GM23338 (cell line): ENCODE data around the gene RPH3AL. TPM values are rescaled to one million over a fixed set of nuclear protein-coding genes. Genes with fewer than 3 reads are reported as not detected.

Experiments
- ATAC-seq: fragments of 200-7000 bp; cut with Tn5 transposase; 3 replicates; pipeline ENCODE4 v1.9.1; 2020
- DNase-seq: peaks from one replicate; pipeline ENCODE4 v3.0.0-alpha.2; 2015; ENCODE audit warnings: low spot score
- H2AFZ ChIP-seq: fragments of 200-600 bp; sonication (generic); 2 replicates; pipeline ENCODE4 v1.8.0; 2016; ENCODE audit warnings: antibody characterized with exemption, mild to moderate bottlenecking, moderate library complexity
- H3F3A ChIP-seq: fragments of 200-600 bp; sonication (generic); replicated peaks from 2 replicates; pipeline ENCODE4 v1.8.0; 2017; ENCODE audit warnings: antibody characterized with exemption, mixed run types, low read depth
- H3K27ac ChIP-seq: fragments of 200-600 bp; sonication (generic); 2 replicates; pipeline ENCODE4 v1.6.1; 2016; ENCODE audit warnings: low read depth
- H3K27me3 ChIP-seq: fragments of 200-600 bp; sonication (generic); 2 replicates; pipeline ENCODE4 v1.8.0; 2016; ENCODE audit warnings: mild to moderate bottlenecking, mixed run types, moderate library complexity; ENCODE audit not compliant: insufficient read depth
- H3K36me3 ChIP-seq: fragments of 200-600 bp; sonication (generic); 2 replicates; pipeline ENCODE4 v1.8.0; 2016; ENCODE audit warnings: mild to moderate bottlenecking; ENCODE audit not compliant: insufficient read depth
- H3K4me1 ChIP-seq: fragments of 200-600 bp; sonication (generic); 2 replicates; pipeline ENCODE4 v1.8.0; 2016; ENCODE audit warnings: mild to moderate bottlenecking, moderate library complexity; ENCODE audit not compliant: insufficient read depth
- H3K4me2 ChIP-seq: fragments of 200-600 bp; sonication (generic); 2 replicates; pipeline ENCODE4 v1.7.1; 2017; ENCODE audit warnings: mixed run types
- H3K4me3 ChIP-seq: fragments of 200-600 bp; sonication (generic); 2 replicates; pipeline ENCODE4 v1.6.1; 2016; ENCODE audit warnings: mixed run types
- H3K79me2 ChIP-seq: fragments of 200-600 bp; sonication (generic); replicated peaks from 2 replicates; pipeline ENCODE4 v1.8.0; 2017; ENCODE audit warnings: mild to moderate bottlenecking; ENCODE audit not compliant: insufficient read depth
- H3K9me2 ChIP-seq: fragments of 200-600 bp; sonication (generic); 2 replicates; pipeline ENCODE4 v1.8.0; 2017; ENCODE audit not compliant: insufficient read depth
- H4K20me1 ChIP-seq: fragments of 200-600 bp; sonication (generic); replicated peaks from 2 replicates; pipeline ENCODE4 v1.8.0; 2017; ENCODE audit warnings: mild to moderate bottlenecking; ENCODE audit not compliant: insufficient read depth
- H3K27ac Mint-ChIP-seq: 2 replicates; pipeline ENCODE4 v1.8.0; 2020; ENCODE audit warnings: inconsistent platforms, mild to moderate bottlenecking, moderate library complexity, mixed read lengths
- H3K27me3 Mint-ChIP-seq: 3 replicates; pipeline ENCODE4 v1.8.0; 2022; ENCODE audit warnings: low read depth, mild to moderate bottlenecking, moderate library complexity, mixed read lengths, inconsistent platforms; ENCODE audit not compliant: insufficient read depth, poor library complexity
- H3K36me3 Mint-ChIP-seq: 3 replicates; pipeline ENCODE4 v1.8.0; 2021; ENCODE audit warnings: low read depth, mild to moderate bottlenecking, inconsistent platforms, moderate library complexity, mixed read lengths
- H3K4me1 Mint-ChIP-seq: 3 replicates; pipeline ENCODE4 v1.8.0; 2020; ENCODE audit warnings: mild to moderate bottlenecking, inconsistent platforms, mixed read lengths
- H3K4me3 Mint-ChIP-seq: 3 replicates; pipeline ENCODE4 v1.8.0; 2021; ENCODE audit warnings: moderate library complexity, mild to moderate bottlenecking, inconsistent platforms, mixed read lengths
- H3K9me3 Mint-ChIP-seq: 3 replicates; pipeline ENCODE4 v1.8.0; 2020; ENCODE audit warnings: moderate library complexity, mild to moderate bottlenecking, inconsistent platforms, mixed read lengths
- CREB1 ChIP-seq: fragments of 250-450 bp; sonication (Bioruptor Pico); IDR thresholded peaks from 2 replicates; pipeline ENCODE4 v1.5.0; 2020; ENCODE audit warnings: low read depth, mild to moderate bottlenecking, moderate library complexity
- EZH2 ChIP-seq: fragments of 200-600 bp; sonication (generic); IDR thresholded peaks from one replicate; pipeline ENCODE4 v1.8.0; 2017; ENCODE audit warnings: antibody characterized with exemption, mild to moderate bottlenecking, low read depth; ENCODE audit not compliant: unreplicated experiment
- EZH2phosphoT487 ChIP-seq: fragments of 200-600 bp; sonication (generic); IDR thresholded peaks from one replicate; pipeline ENCODE4 v1.8.1; 2018; ENCODE audit warnings: antibody characterized with exemption; ENCODE audit not compliant: unreplicated experiment
- JUNB ChIP-seq: IDR thresholded peaks from one replicate; pipeline ENCODE4 v1.6.1; 2016; ENCODE audit warnings: antibody characterized with exemption; ENCODE audit not compliant: unreplicated experiment
- NANOG ChIP-seq: IDR thresholded peaks from 2 replicates; pipeline ENCODE4 v1.6.1; 2016; ENCODE audit warnings: antibody characterized with exemption, borderline replicate concordance
- POLR2AphosphoS5 ChIP-seq: IDR thresholded peaks from 2 replicates; pipeline ENCODE4 v1.6.1; 2016; ENCODE audit warnings: antibody characterized with exemption, low read depth
- STAT1 ChIP-seq: IDR thresholded peaks from one replicate; pipeline ENCODE4 v1.6.1; 2016; ENCODE audit warnings: antibody characterized with exemption; ENCODE audit not compliant: unreplicated experiment
- ZNF114 ChIP-seq: fragments of 250-450 bp; sonication (Bioruptor Pico); IDR thresholded peaks from 2 replicates; pipeline ENCODE4 v1.5.0; 2020; ENCODE audit warnings: mild to moderate bottlenecking, moderate library complexity
- ZNF331 ChIP-seq: fragments of 250-450 bp; sonication (Bioruptor Pico); IDR thresholded peaks from 2 replicates; pipeline ENCODE4 v1.5.0; 2020; ENCODE audit warnings: low read depth, mild to moderate bottlenecking, moderate library complexity
- polyA plus RNA-seq: library from polyadenylated mRNA; unstranded; fragments of >200 nt; fragmentation: Nextera tagmentation; extraction: Ambion mirVana; gene quantifications from 2 replicates; pipeline ENCODE4 v1.2.1, GENCODE V29; 2016
- total RNA-seq: library from RNA; depleted of rRNA; stranded (reverse); fragments of >200 nt; shearing (Covaris generic); gene quantifications from 2 replicates; pipeline ENCODE4 v1.2.3, GENCODE V29; 2014
- TF ChIP-seq, protein P1 (sequence below): IDR thresholded peaks from one replicate; pipeline ENCODE4 v1.6.1; 2018; ENCODE audit warnings: antibody characterized with exemption; ENCODE audit not compliant: unreplicated experiment
- TF ChIP-seq, protein P2 (sequence below): fragments of 250-450 bp; sonication (Bioruptor Pico); IDR thresholded peaks from 2 replicates; pipeline ENCODE4 v1.5.0; 2020; ENCODE audit warnings: mild to moderate bottlenecking, moderate library complexity
- TF ChIP-seq, protein P3 (sequence below), 2 experiments: fragments of 200-600 bp in 1 of 2; sonication (generic) in 1 of 2; conservative IDR thresholded peaks; 2 replicates each; pipeline versions ENCODE4 v1.5.1 to v1.6.1; 2016 to 2017; ENCODE audit warnings: antibody characterized with exemption in 2 of 2, low read depth in 2 of 2, mild to moderate bottlenecking in 2 of 2, moderate library complexity in 1 of 2
- TF ChIP-seq, protein P4 (sequence below): IDR thresholded peaks from 2 replicates; pipeline ENCODE4 v1.6.1; 2016; ENCODE audit warnings: antibody characterized with exemption

The RPH3AL gene
- total and polyA plus RNA-seq, 2 experiments from 2014 or later: 2.7 to 6.3 TPM

DNA sequence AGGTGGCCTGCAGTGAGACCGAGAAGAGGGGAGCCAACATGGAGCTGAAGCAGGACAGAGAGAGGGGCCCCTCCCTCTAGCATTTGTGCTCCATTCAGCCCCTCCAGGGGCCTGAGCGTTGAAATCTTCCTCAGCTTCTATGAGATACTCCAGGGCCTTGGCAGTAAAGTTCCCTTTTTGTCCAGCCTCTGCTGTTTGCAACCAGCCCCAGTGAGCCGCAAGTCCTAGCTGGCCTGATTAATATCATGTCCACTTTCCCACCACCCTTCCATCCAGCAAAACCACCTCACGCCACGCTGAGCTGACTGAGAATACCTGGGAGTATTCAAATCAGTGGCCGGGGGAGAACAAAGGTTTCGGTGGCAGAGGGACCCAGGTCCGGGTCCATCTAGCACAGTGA lies 11.7 kb upstream of the RPH3AL start (continued):
- TF ChIP-seq ZNF331 (CRISPR knock-in tag) (no peak), EZH2phosphoT487 (no peak)

DNA sequence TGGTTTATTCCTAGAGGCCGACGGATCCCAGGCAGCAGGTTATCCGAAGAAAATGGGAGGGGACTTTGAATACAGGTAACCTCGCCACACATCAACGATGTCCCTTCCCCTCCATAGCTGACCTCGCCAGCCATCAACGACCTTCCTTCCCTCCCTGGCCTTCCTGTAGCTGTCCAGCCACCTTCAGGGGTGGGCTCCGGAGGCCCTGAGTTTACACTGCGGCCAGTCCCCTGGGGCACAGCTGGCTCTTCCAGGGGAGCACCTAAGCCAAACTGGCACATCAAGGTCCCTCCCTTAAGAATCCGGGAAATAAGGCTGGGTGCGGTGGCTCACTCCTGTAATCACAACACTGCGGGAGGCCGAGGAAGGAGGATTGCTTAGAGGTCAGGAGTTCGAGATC lies 10.1 kb upstream of the RPH3AL start:
- H3K9me2 ChIP-seq: no peaks in the 10 kb centered on the region
- no peak overlapping the region for H3K4me3 ChIP-seq
- ATAC-seq (no peak), DNase-seq (no peak)
- H2AFZ ChIP-seq: no peak overlapping the region
- TF ChIP-seq CREB1 (no peak), STAT1 (no peak), ZNF114 (CRISPR knock-in tag) (no peak), EZH2phosphoT487 (no peak), ZNF331 (CRISPR knock-in tag) (no peak), JUNB (no peak), POLR2AphosphoS5 (no peak), NANOG (no peak), EZH2 (no peak)
- TF ChIP-seq, protein P1, sequence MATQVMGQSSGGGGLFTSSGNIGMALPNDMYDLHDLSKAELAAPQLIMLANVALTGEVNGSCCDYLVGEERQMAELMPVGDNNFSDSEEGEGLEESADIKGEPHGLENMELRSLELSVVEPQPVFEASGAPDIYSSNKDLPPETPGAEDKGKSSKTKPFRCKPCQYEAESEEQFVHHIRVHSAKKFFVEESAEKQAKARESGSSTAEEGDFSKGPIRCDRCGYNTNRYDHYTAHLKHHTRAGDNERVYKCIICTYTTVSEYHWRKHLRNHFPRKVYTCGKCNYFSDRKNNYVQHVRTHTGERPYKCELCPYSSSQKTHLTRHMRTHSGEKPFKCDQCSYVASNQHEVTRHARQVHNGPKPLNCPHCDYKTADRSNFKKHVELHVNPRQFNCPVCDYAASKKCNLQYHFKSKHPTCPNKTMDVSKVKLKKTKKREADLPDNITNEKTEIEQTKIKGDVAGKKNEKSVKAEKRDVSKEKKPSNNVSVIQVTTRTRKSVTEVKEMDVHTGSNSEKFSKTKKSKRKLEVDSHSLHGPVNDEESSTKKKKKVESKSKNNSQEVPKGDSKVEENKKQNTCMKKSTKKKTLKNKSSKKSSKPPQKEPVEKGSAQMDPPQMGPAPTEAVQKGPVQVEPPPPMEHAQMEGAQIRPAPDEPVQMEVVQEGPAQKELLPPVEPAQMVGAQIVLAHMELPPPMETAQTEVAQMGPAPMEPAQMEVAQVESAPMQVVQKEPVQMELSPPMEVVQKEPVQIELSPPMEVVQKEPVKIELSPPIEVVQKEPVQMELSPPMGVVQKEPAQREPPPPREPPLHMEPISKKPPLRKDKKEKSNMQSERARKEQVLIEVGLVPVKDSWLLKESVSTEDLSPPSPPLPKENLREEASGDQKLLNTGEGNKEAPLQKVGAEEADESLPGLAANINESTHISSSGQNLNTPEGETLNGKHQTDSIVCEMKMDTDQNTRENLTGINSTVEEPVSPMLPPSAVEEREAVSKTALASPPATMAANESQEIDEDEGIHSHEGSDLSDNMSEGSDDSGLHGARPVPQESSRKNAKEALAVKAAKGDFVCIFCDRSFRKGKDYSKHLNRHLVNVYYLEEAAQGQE: no peak
- TF ChIP-seq, protein P2, sequence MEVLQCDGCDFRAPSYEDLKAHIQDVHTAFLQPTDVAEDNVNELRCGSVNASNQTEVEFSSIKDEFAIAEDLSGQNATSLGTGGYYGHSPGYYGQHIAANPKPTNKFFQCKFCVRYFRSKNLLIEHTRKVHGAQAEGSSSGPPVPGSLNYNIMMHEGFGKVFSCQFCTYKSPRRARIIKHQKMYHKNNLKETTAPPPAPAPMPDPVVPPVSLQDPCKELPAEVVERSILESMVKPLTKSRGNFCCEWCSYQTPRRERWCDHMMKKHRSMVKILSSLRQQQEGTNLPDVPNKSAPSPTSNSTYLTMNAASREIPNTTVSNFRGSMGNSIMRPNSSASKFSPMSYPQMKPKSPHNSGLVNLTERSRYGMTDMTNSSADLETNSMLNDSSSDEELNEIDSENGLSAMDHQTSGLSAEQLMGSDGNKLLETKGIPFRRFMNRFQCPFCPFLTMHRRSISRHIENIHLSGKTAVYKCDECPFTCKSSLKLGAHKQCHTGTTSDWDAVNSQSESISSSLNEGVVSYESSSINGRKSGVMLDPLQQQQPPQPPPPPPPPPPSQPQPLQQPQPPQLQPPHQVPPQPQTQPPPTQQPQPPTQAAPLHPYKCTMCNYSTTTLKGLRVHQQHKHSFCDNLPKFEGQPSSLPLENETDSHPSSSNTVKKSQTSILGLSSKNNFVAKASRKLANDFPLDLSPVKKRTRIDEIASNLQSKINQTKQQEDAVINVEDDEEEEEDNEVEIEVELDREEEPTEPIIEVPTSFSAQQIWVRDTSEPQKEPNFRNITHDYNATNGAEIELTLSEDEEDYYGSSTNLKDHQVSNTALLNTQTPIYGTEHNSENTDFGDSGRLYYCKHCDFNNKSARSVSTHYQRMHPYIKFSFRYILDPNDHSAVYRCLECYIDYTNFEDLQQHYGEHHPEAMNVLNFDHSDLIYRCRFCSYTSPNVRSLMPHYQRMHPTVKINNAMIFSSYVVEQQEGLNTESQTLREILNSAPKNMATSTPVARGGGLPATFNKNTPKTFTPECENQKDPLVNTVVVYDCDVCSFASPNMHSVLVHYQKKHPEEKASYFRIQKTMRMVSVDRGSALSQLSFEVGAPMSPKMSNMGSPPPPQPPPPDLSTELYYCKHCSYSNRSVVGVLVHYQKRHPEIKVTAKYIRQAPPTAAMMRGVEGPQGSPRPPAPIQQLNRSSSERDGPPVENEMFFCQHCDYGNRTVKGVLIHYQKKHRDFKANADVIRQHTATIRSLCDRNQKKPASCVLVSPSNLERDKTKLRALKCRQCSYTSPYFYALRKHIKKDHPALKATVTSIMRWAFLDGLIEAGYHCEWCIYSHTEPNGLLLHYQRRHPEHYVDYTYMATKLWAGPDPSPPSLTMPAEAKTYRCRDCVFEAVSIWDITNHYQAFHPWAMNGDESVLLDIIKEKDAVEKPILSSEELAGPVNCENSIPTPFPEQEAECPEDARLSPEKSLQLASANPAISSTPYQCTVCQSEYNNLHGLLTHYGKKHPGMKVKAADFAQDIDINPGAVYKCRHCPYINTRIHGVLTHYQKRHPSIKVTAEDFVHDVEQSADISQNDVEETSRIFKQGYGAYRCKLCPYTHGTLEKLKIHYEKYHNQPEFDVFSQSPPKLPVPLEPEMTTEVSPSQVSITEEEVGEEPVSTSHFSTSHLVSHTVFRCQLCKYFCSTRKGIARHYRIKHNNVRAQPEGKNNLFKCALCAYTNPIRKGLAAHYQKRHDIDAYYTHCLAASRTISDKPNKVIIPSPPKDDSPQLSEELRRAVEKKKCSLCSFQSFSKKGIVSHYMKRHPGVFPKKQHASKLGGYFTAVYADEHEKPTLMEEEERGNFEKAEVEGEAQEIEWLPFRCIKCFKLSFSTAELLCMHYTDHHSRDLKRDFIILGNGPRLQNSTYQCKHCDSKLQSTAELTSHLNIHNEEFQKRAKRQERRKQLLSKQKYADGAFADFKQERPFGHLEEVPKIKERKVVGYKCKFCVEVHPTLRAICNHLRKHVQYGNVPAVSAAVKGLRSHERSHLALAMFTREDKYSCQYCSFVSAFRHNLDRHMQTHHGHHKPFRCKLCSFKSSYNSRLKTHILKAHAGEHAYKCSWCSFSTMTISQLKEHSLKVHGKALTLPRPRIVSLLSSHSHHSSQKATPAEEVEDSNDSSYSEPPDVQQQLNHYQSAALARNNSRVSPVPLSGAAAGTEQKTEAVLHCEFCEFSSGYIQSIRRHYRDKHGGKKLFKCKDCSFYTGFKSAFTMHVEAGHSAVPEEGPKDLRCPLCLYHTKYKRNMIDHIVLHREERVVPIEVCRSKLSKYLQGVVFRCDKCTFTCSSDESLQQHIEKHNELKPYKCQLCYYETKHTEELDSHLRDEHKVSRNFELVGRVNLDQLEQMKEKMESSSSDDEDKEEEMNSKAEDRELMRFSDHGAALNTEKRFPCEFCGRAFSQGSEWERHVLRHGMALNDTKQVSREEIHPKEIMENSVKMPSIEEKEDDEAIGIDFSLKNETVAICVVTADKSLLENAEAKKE: no peak
- TF ChIP-seq, protein P3, sequence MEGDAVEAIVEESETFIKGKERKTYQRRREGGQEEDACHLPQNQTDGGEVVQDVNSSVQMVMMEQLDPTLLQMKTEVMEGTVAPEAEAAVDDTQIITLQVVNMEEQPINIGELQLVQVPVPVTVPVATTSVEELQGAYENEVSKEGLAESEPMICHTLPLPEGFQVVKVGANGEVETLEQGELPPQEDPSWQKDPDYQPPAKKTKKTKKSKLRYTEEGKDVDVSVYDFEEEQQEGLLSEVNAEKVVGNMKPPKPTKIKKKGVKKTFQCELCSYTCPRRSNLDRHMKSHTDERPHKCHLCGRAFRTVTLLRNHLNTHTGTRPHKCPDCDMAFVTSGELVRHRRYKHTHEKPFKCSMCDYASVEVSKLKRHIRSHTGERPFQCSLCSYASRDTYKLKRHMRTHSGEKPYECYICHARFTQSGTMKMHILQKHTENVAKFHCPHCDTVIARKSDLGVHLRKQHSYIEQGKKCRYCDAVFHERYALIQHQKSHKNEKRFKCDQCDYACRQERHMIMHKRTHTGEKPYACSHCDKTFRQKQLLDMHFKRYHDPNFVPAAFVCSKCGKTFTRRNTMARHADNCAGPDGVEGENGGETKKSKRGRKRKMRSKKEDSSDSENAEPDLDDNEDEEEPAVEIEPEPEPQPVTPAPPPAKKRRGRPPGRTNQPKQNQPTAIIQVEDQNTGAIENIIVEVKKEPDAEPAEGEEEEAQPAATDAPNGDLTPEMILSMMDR (conservative IDR thresholded peaks at IDR 0.05; ENCODE audit: low read depth in 2 of 2): no peak
- TF ChIP-seq, protein P4, sequence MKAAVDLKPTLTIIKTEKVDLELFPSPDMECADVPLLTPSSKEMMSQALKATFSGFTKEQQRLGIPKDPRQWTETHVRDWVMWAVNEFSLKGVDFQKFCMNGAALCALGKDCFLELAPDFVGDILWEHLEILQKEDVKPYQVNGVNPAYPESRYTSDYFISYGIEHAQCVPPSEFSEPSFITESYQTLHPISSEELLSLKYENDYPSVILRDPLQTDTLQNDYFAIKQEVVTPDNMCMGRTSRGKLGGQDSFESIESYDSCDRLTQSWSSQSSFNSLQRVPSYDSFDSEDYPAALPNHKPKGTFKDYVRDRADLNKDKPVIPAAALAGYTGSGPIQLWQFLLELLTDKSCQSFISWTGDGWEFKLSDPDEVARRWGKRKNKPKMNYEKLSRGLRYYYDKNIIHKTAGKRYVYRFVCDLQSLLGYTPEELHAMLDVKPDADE: no peak
- Mint-ChIP-seq H3K4me3 (no peak overlapping the region), H3K27me3 (peaks cover 4% of the 10 kb centered on the region), H3K4me1 (no peaks in the 10 kb centered on the region; the same call in 2 of the 3 replicates), H3K36me3 (peaks cover 1% of the 10 kb centered on the region; the same call in 1 of the 3 replicates), H3K27ac (no peak overlapping the region), H3K9me3 (peaks cover 9% of the 10 kb centered on the region)
- H3K79me2 ChIP-seq: no peaks in the 10 kb centered on the region
- no peaks in the 10 kb centered on the region for H3K36me3 ChIP-seq
- H3K4me2 ChIP-seq: no peak overlapping the region
- no peaks in the 10 kb centered on the region for H3K27me3 ChIP-seq
- no peaks in the 10 kb centered on the region for H3F3A ChIP-seq
- no peaks in the 10 kb centered on the region for H4K20me1 ChIP-seq
- no peak overlapping the region for H3K27ac ChIP-seq
- H3K4me1 ChIP-seq: no peaks in the 10 kb centered on the region
